Tibial artery (tissue), 4 donors: ENCODE data around the gene SLFN5.
"Not testable (repeated sequence)": the region's sequence is repeated elsewhere in the genome, so short reads cannot be mapped to it uniquely, and the experiment has no call there.

ENCODE experiments used
- DNase-seq, 2 donors: peaks; one replicate each; pipeline ENCODE4 v3.0.0-alpha.2; 2019
- H3K27ac ChIP-seq, 2 donors: fragments of 200-600 bp; sonication (generic) in 1 of 2; 1 replicate in 1 of 2; 2 replicates in 1 of 2; pipeline ENCODE4 v1.5.1; 2018 to 2019; ENCODE audit warnings: mild to moderate bottlenecking in 1 of 2
- H3K27me3 ChIP-seq, 2 donors: fragments of 200-600 bp; sonication (generic) in 1 of 2; one replicate each; pipeline versions ENCODE4 v1.5.1 to v1.6.0; 2016 to 2019
- H3K36me3 ChIP-seq, 3 donors: fragments of 200-600 bp; sonication (generic) in 2 of 3; one replicate each; pipeline ENCODE4 v1.5.1; 2016 to 2019; ENCODE audit warnings: mild to moderate bottlenecking in 2 of 3
- H3K4me1 ChIP-seq, 4 donors: fragments of 200-600 bp; sonication (generic) in 2 of 4; 1 replicate in 3 of 4; 2 replicates in 1 of 4; pipeline ENCODE4 v1.5.1; 2016 to 2019
- H3K4me3 ChIP-seq, 2 donors: fragments of 200-600 bp; sonication (generic) in 1 of 2; 1 replicate in 1 of 2; 2 replicates in 1 of 2; pipeline ENCODE4 v1.5.1; 2018 to 2019; ENCODE audit warnings: mild to moderate bottlenecking in 2 of 2
- H3K9me3 ChIP-seq, 3 donors: fragments of 200-600 bp; sonication (generic) in 1 of 3; one replicate each; pipeline ENCODE4 v1.5.1; 2016 to 2019
- CTCF ChIP-seq, 2 experiments: fragments of 200-600 bp in 1 of 2; fragments of 450-650 bp in 1 of 2; IDR thresholded peaks; one replicate each; pipeline ENCODE4 v1.5.1; 2017 to 2019; ENCODE audit warnings: antibody characterized with exemption in 2 of 2, mild to moderate bottlenecking in 1 of 2, moderate library complexity in 1 of 2
- intact Hi-C: fragments of 100-400 bp; cut with DNase I; formaldehyde crosslinking; loops from one replicate; pipeline ENCODE4 v1.15.0; 2023; ENCODE audit warnings: low total_unique reads

The SLFN5 gene

DNA sequence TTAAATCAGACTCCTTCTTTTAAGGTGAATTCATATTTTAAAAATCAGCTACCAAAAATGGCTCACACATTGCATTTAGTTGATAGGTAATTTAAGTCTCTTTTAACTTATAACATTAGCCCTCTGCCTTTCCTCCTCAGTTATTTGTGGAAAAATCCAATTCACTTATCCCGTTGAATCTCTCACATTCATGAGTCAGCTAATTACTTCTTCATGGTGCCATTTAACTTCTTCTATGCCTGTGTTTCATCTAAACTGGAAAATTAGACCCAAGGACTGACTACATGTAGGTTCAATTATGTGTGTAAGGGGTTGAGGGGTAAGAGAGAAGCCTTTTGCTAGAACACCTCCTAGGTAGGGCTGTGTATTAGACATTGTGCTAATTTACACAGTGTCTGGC is 18.4 kb upstream of the SLFN5 start:
- Histone ChIP-seq H3K36me3 (no peaks in the 10 kb centered on the region), H3K27ac (no peak overlapping the region), H3K9me3 (peaks cover 0 to 12% (median 3%) of the 10 kb centered on the region in 3 donors), H3K4me1 (no peaks in the 10 kb centered on the region), H3K27me3 (peaks cover 0 to 2% of the 10 kb centered on the region in 2 donors), H3K4me3 (no peak overlapping the region)
- TF ChIP-seq CTCF (IDR thresholded peaks at IDR 0.05), result no peak
- intact Hi-C loops, result no loop called here
- DNase-seq, result no peak

DNA sequence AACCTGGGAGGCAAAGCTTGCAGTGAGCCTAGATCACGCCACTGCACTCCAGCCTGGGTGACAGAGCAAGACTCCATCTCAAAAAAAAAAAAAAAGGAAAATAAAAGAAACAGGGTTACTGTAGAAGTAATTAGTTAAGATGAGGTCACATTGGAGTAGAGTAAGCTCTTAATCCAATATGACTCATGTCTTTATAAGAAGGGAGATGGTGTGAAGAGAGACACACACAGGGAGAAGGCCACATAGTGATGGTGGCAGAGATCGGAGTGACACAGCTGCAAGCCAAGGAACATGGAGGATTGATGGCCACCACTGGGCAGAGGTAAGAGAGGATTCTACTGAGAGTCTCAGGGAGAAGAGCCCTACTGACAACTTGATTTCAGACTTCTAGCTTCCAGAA is 15.3 kb upstream of the SLFN5 start:
- Histone ChIP-seq H3K4me1 (no peaks in the 10 kb centered on the region), H3K27me3 (no peaks in the 10 kb centered on the region), H3K27ac (no peak overlapping the region), H3K4me3 (no peak overlapping the region), H3K36me3 (no peaks in the 10 kb centered on the region), H3K9me3 (peaks cover 0 to 3% (median 0%) of the 10 kb centered on the region in 3 donors)
- intact Hi-C loops, result no loop called here
- no peak for DNase-seq
- TF ChIP-seq CTCF (IDR thresholded peaks at IDR 0.05), result no peak

DNA sequence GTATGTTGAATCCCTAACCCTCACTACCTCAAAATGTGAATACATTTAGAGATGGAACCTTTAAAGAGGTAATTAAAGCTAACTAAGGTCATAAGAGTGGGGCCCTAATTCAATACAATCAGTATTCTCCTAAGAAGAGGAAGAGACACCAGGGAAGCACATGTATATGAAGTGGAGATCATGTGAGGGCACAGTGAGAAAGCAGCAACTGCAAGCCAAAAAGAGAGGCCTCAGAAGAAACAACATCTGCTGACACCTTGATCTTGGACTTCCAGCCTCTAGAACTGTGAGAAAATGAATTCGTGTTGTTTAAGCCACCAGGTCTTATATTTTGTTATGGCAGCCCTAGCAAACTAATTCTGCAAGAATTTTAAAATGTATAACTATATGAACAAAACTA is 13.2 kb upstream of the SLFN5 start:
- H3K4me1 ChIP-seq, result no peaks in the 10 kb centered on the region
- no peaks in the 10 kb centered on the region for H3K36me3 ChIP-seq
- no peaks in the 10 kb centered on the region for H3K27me3 ChIP-seq
- no peaks in the 10 kb centered on the region for H3K9me3 ChIP-seq
- no peak for DNase-seq
- no peak for TF ChIP-seq CTCF (IDR thresholded peaks at IDR 0.05)
- intact Hi-C loops, result no loop called here
- no peak overlapping the region for H3K4me3 ChIP-seq
- no peak overlapping the region for H3K27ac ChIP-seq

GRCh38 chr17:35234315-35234714 is 8.6 kb upstream of the SLFN5 start:
- H3K36me3 ChIP-seq, H3K4me3 ChIP-seq, H3K9me3 ChIP-seq, H3K4me1 ChIP-seq, H3K27me3 ChIP-seq, intact Hi-C loops, DNase-seq, H3K27ac ChIP-seq: not testable (repeated sequence)

DNA sequence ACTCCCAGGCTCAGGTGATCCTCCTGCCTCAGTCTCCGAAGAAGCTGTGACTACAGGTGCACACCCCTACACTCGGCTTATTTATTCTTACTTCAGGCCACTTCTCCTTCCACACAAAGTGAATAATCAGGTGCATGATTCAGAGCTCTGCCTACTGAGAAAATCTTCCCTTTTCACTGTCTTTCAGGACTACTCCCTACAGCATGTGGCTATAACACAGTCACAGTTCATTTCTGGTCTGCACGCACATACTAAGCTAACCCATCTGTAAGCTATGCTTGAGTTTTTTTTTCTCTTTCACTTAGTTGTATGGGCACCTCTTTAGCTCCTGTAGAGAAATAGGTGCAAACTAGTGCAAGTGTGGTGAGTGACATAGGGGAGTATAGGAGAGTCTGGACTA is 7.6 kb upstream of the SLFN5 start:
- Histone ChIP-seq H3K4me1 (no peaks in the 10 kb centered on the region), H3K27me3 (no peaks in the 10 kb centered on the region), H3K27ac (no peak overlapping the region), H3K9me3 (peaks cover 0 to 5% (median 0%) of the 10 kb centered on the region in 3 donors), H3K4me3 (no peak overlapping the region), H3K36me3 (no peaks in the 10 kb centered on the region)
- intact Hi-C loops, result no loop called here
- DNase-seq, result no peak
- no peak for TF ChIP-seq CTCF (IDR thresholded peaks at IDR 0.05)

DNA sequence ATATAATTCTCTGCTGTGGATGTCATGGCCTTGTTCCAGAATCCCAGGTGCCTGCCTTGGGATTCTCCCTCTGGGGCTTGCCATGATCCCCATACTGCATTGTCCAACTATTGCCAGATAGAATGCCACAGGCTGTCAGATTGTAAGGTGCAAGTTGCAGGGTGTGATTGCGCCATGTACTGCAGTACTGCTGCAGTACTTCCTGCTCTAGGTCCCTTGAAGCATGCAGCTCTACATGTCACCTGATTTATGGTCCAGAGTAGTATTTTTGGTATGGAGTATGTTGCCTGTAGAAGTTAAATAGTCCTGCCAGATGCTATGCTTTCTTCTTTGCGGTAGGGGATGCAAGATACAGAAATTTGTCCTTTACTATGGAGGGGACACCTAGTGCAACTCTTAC is 7.0 kb upstream of the SLFN5 start:
- no peak for TF ChIP-seq CTCF (IDR thresholded peaks at IDR 0.05)
- no peak for DNase-seq
- intact Hi-C loops, result no loop called here
- Histone ChIP-seq H3K9me3 (peaks cover 0 to 5% (median 0%) of the 10 kb centered on the region in 3 donors), H3K4me3 (no peak overlapping the region), H3K4me1 (no peaks in the 10 kb centered on the region), H3K27ac (no peak overlapping the region), H3K36me3 (no peaks in the 10 kb centered on the region), H3K27me3 (no peaks in the 10 kb centered on the region)
